Measurements from ENCODE around the gene MYMK. TPM values are rescaled to one million over a fixed set of nuclear protein-coding genes. Genes with fewer than 3 reads are reported as not detected.

MYMK gene
- total RNA-seq, 2 donors from 2014 or later = not detected

DNA sequence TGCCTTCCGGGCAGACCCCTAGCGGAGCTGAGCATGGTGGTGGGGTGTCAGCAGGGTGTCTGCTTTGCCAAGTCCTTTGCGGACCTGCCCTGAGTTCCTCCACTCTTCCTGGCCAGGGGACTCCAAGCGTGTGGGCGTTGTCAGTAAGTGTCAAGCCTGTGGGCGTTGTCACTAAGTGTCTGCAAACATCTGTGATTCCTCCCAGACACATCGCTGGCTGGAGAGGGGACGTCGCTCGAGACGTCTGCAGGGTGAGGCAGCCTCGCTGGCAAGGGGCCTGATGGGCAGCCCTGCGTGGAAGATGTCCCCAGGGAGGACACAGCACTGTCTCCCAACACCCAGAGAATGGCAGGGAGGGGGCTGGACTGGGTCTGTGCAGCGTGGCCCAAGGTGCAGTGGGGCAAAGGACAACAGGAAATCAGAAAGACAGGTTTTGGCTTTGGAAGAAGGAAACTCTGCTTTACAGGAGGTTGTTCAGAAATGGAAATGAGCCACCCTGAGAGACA lies 38.6 kb upstream of the MYMK start:
- DNase-seq = peak in 1 of 4 donors; percentile 41
- no peaks in the 10 kb centered on the region for H3K36me3 ChIP-seq (replicated peaks in 1 of 2; ENCODE audit: insufficient read depth in 1 of 2, low read depth in 2 of 2)
- no peak for ATAC-seq
- no peak for TF ChIP-seq POLR2A (IDR thresholded peaks at IDR 0.05)
- no peak for TF ChIP-seq CTCF (IDR thresholded peaks at IDR 0.05)
- intact Hi-C loops (cut with DNase I) = no loop called here
- 12 to 20% methylated on average over 2 to 14 of the region's 14 CpGs for WGBS, 2 donors
- no peaks in the 10 kb centered on the region for H3K9me3 ChIP-seq
- peak overlapping the region in 1 of 4 donors; percentile 12 for H3K27ac ChIP-seq
- H3K4me1 ChIP-seq = peaks cover 15% of the 10 kb centered on the region
- H3K27me3 ChIP-seq = no peaks in the 10 kb centered on the region
- H3K4me3 ChIP-seq = no peak overlapping the region

- WGBS, 2 donors = 25 to 84% methylated on average over 2 to 39 of the region's 54 CpGs
- H3K36me3 ChIP-seq (replicated peaks in 1 of 2; ENCODE audit: insufficient read depth in 1 of 2, low read depth in 2 of 2) = no peaks in the 10 kb centered on the region
- no peaks in the 10 kb centered on the region for H3K27me3 ChIP-seq
- intact Hi-C loops (cut with DNase I) = no loop called here
- H3K4me1 ChIP-seq = peaks cover 15% of the 10 kb centered on the region
- H3K4me3 ChIP-seq = no peak overlapping the region
- no peak for TF ChIP-seq CTCF (IDR thresholded peaks at IDR 0.05)
- no peak for TF ChIP-seq POLR2A (IDR thresholded peaks at IDR 0.05)
- H3K27ac ChIP-seq = no peak overlapping the region
- no peaks in the 10 kb centered on the region for H3K9me3 ChIP-seq
- DNase-seq = no peak
- no peak for ATAC-seq
These were observed 38.0 kb upstream of the MYMK start for GRCh38 chr9:133562611-133563290.

- intact Hi-C loops (cut with DNase I) = no loop called here
- Histone ChIP-seq H3K9me3 (no peaks in the 10 kb centered on the region), H3K27me3 (no peaks in the 10 kb centered on the region), H3K36me3 (replicated peaks in 1 of 2; ENCODE audit: insufficient read depth in 1 of 2, low read depth in 2 of 2) (no peaks in the 10 kb centered on the region), H3K4me3 (no peak overlapping the region), H3K4me1 (peaks cover 15% of the 10 kb centered on the region), H3K27ac (no peak overlapping the region)
- ATAC-seq = no peak
- whole genome bisulfite sequencing, 2 donors = 84 to 85% methylated on average over 3 to 9 of the region's 32 CpGs
- DNase-seq = no peak
- TF ChIP-seq CTCF (IDR thresholded peaks at IDR 0.05) (no peak), POLR2A (IDR thresholded peaks at IDR 0.05) (no peak)
These were observed 37.3 kb upstream of the MYMK start for GRCh38 chr9:133561976-133562554.

GRCh38 chr9:133560944-133561343 lies 36.2 kb upstream of the MYMK start:
- 47 to 92% methylated on average over 3 to 22 of the region's 22 CpGs for WGBS, 2 donors
- Histone ChIP-seq H3K4me3 (no peak overlapping the region), H3K27ac (no peak overlapping the region), H3K4me1 (peaks cover 15% of the 10 kb centered on the region), H3K27me3 (no peaks in the 10 kb centered on the region), H3K9me3 (no peaks in the 10 kb centered on the region), H3K36me3 (replicated peaks in 1 of 2; ENCODE audit: insufficient read depth in 1 of 2, low read depth in 2 of 2) (no peaks in the 10 kb centered on the region)
- no peak for DNase-seq
- no peak for TF ChIP-seq CTCF (IDR thresholded peaks at IDR 0.05)
- TF ChIP-seq POLR2A (IDR thresholded peaks at IDR 0.05) = no peak
- intact Hi-C loops (cut with DNase I) = no loop called here
- no peak for ATAC-seq
